Right ventricle myocardium superior (tissue), 1 donor: Measurements from ENCODE around the gene TBC1D12. TPM values are rescaled to one million over a fixed set of nuclear protein-coding genes. Genes with fewer than 3 reads are reported as not detected.
"Not testable (repeated sequence)": the region's sequence is repeated elsewhere in the genome, so short reads cannot be mapped to it uniquely, and the experiment has no call there.

ENCODE experiments used
- ATAC-seq: fragments of 200-7000 bp; cut with Tn5 transposase; one replicate; pipeline ENCODE4 v1.9.1; 2020; ENCODE audit warnings: mild to moderate bottlenecking; ENCODE audit not compliant: poor library complexity
- DNase-seq: peaks from one replicate; pipeline ENCODE4 v3.0.0-alpha.2; 2020
- intact Hi-C: fragments of 100-400 bp; cut with DNase I; formaldehyde crosslinking; loops from one replicate; pipeline ENCODE4 v1.11.2; 2022
- total RNA-seq: library from RNA; stranded (reverse); fragmentation: NEBNext Ultra II Directional; extraction: Animal tissue kit (Norgen Biotek cat#: 25700); gene quantifications from one replicate; pipeline ENCODE4 v1.2.1, GENCODE V29; 2021
- donor health status: DM: no; HTN: yes; CAD: no; lungs with severe emphysema.

The TBC1D12 gene
- total RNA-seq, 1 donor from 2014 or later: 4.4 TPM

GRCh38 chr10:94496010-94496409 lies 93.7 kb downstream of the TBC1D12 start:
- no peak for DNase-seq
- intact Hi-C loops: no loop called here
- no peak for ATAC-seq

DNA sequence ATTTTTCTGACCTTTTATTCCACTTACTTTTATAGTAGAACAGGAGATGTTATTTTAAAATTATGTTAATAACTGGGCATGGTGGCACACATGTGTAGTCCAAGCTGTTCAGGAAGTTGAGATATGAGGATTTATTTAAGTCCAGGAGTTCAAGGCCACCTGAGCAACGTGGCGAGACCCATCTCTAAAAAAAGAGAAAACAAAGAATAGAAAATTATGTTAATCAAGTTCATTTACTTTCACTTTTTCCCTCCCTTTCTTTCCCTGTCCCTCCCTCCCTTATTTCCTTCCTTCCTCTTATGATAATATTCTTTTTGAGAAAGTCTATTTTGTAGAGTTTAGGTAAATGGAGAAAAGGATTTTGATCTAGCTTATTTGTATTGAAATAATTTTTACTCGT lies 94.3 kb downstream of the TBC1D12 start:
- ATAC-seq (no peak), DNase-seq (no peak)
- intact Hi-C loops: no loop called here

DNA sequence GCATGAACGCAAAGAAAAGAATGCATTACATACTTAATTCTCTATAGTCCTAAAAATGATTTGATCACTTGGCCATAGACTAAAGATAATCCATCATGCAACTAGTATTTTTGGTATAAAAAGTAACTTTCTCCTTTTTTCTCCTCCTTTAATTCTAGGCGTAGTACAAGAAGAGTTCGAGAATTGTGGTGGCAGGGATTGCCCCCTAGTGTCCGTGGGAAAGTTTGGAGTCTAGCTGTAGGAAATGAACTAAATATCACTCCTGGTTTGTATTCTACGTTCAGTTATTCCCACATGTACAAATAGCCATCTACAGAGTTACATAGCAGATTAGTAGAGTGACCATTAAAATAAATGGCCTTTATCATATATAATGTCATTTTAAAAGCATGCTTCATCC lies 97.7 kb downstream of the TBC1D12 start:
- no peak for ATAC-seq

GRCh38 chr10:94521276-94522250 lies 119.2 kb downstream of the TBC1D12 start:
- no peak for ATAC-seq
- intact Hi-C loops: no loop called here
- DNase-seq: no peak

More for the DNA sequence above, 97.7 kb downstream of the TBC1D12 start:
- intact Hi-C loops: no loop called here
- no peak for DNase-seq

DNA sequence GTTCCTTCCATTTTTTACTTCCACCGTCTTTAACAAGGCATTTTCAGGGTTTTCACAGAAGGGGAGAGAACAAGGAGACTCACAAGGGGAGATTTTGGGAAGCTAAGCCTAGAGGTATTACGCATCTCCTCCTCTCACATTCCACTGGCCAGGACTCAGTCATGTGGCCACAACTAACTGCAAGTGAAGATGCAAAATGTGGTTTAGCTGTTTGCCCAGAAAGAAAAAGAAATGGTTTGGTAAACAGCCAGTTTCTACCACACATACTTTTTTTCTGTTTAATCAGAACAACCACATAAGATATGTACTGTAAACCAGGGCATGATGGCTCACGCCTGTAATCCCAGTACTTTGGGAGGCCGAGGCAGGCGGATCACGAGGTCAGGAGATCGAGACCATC lies 121.8 kb downstream of the TBC1D12 start:
- intact Hi-C loops: no loop called here
- no peak for ATAC-seq
- no peak for DNase-seq

- intact Hi-C loops: no loop called here
- ATAC-seq: no peak
- no peak for DNase-seq
Measured at GRCh38 chr10:94524711-94525110, 122.4 kb downstream of the TBC1D12 start.

- intact Hi-C loops, DNase-seq, ATAC-seq: not testable (repeated sequence)
Measured at GRCh38 chr10:94531550-94531949, 129.2 kb downstream of the TBC1D12 start.

- intact Hi-C loops: no loop called here
Measured at GRCh38 chr10:94533027-94533426, 130.7 kb downstream of the TBC1D12 start.

DNA sequence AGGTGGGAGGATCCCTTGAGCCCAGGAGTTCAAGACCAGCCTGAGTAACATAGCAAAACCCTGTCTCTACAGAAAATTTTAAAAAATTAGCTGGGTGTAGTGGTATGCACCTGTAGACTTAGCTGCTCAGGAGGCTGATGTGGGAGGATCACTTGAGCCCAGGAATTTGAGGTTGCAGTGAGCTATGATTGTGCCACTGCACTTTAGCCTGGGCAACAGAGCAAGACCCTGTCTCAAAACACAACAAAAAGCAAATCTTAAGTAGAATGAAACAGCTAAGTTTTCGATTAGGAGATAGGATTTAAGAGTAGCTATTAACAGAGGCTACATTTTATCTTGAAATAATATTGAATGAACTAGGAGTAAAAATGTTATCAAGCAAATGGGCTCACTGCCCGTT lies 139.9 kb downstream of the TBC1D12 start:
- intact Hi-C loops, ATAC-seq, DNase-seq: not testable (repeated sequence)

More at GRCh38 chr10:94533027-94533426, 130.7 kb downstream of the TBC1D12 start:
- no peak for DNase-seq
- no peak for ATAC-seq

- ATAC-seq (peak; percentile 94), DNase-seq (peak; percentile 78)
- intact Hi-C loops: no loop called here
Measured at GRCh38 chr10:94545391-94546048, 143.2 kb downstream of the TBC1D12 start, which contains the start of gene HELLS. HELLS (plus strand) TSS chr10:94545788; CDS start chr10:94545922, 134 bp downstream.

GRCh38 chr10:94546049-94546900 lies 143.9 kb downstream of the TBC1D12 start:
- no peak for DNase-seq
- intact Hi-C loops: no loop called here
- peak; percentile 21 for ATAC-seq

GRCh38 chr10:94546901-94547185 lies 144.5 kb downstream of the TBC1D12 start:
- intact Hi-C loops: no loop called here
- DNase-seq (no peak), ATAC-seq (no peak)

- intact Hi-C loops: no loop called here
- DNase-seq (no peak), ATAC-seq (no peak)
Measured at GRCh38 chr10:94549221-94549620, 146.9 kb downstream of the TBC1D12 start.

DNA sequence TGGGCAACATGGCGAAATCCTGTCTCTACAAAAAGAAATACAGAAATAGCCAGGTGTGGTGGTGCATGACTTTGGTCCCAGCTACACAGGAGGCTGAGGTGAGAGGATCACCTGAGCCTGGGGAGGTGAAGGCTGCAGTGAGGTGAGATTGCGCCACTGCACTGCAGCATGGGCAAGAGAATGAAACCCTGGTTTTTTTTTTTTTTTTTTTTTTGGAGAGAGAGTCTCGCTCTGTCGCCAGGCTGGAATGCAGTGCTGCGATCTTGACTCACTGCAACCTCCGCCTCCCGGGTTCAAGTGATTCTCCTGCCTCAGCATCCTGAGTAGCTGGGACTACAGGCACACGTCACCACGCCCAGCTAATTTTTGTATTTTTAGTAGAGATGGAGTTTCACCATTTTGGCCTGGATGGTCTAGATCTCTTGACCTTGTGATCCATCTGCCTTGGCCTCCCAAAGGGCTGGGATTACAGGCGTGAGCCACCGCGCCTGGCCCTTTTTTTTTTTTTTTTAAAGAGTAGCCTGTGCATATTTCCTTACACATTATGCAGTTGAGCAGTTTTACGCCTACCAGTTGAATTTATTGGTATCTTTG lies 165.5 kb downstream of the TBC1D12 start:
- ATAC-seq, DNase-seq, intact Hi-C loops: not testable (repeated sequence)

DNA sequence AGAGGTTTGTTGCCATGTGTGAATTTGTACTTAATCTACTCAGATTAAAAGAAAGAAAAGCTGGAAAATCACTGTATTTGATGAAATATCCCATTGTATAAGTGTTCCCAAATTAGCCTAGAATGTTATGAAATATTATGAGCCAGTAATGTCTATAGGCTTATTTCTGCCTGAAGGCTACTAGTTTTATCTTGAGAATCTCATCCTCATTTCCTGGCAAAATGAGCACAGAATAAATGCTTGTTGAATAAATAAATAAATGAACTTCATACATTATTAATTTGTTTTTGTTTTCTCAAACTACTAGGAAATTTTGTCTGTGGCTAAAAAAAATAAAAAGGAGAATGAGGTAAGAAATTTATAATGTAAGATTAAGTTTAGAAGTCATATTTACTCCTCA lies 168.7 kb downstream of the TBC1D12 start:
- intact Hi-C loops: no loop called here
- ATAC-seq: no peak
- DNase-seq: no peak

- no peak for DNase-seq
- no peak for ATAC-seq
- intact Hi-C loops: no loop called here
Measured at GRCh38 chr10:94571528-94571927, 169.2 kb downstream of the TBC1D12 start.

DNA sequence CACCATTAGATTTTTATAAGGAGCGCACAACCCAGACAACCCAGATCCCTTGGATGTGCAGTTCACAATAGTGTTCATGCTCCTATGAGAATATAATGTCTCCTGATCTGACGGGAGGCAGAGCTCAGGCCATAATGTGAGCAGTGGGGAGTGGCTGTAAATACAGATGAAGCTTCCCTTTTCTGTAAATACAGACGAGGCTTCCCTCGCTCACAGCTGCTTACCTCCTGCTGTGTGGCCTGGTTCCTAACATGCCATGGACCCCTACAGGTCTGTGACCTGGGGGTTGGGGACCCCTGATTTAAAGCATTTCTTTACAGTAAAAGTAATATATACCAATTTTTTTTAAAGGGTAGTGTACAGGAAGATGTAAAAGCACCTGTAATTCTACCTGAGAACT lies 176.4 kb downstream of the TBC1D12 start:
- DNase-seq (no peak), ATAC-seq (no peak)
- intact Hi-C loops: no loop called here

DNA sequence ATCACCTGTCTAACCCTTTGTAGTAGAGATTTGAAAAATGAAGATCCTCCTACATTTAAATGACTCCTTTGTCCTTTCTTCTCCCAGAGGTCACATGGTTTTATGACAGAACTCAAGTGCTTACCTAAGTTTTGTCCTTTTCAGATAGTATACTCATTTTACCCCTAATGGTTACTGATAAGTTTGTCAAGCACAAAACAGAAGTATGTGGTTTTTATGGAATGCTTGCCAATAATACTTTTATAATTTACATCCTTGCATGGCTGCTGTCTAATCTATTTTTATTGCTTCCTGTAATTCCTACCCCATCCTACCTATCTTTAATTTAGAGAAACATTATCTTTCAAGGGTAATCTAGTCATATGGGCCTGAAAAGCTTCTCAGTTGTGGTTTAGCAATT lies 180.8 kb downstream of the TBC1D12 start:
- ATAC-seq: no peak
- intact Hi-C loops: no loop called here

More for the DNA sequence above, 180.8 kb downstream of the TBC1D12 start:
- DNase-seq: no peak
